NCI-H1417 (cell line): ENCODE data around the gene TEN1.
A peak's percentile ranks its signal among the peaks of the same experiment; 100 is the strongest.
"Not testable (repeated sequence)": the region's sequence is repeated elsewhere in the genome, so short reads cannot be mapped to it uniquely, and the experiment has no call there.

Experiments used
- DNase-seq, 3 experiments: peaks; one replicate each; lab custom pipeline; 2025; lab: John Stamatoyannopoulos, UW

TEN1 gene

GRCh38 chr17:75978938-75979704 is at the start of gene TEN1, which contains the start of gene ACOX1:
Gene TEN1 (plus strand): TSS chr17:75979240. CDS start chr17:75986193, 6,953 bp downstream.
Gene ACOX1 (minus strand): TSS chr17:75979166. CDS start chr17:75979073, 93 bp downstream.
- peak; percentile 96 to 98 (median 98) for DNase-seq

- DNase-seq: no peak
Observed at GRCh38 chr17:75931062-75931461, 48.0 kb upstream of the TEN1 start.

- no peak for DNase-seq
Observed at GRCh38 chr17:75932852-75933251, 46.2 kb upstream of the TEN1 start.

- DNase-seq: no peak
Observed at GRCh38 chr17:75933808-75934207, 45.2 kb upstream of the TEN1 start.

GRCh38 chr17:75937652-75938051 is 41.4 kb upstream of the TEN1 start:
- DNase-seq: no peak

GRCh38 chr17:75940727-75941441 is 38.2 kb upstream of the TEN1 start, which contains the start of gene FBF1:
Gene FBF1 (minus strand): TSS chr17:75941042. CDS start chr17:75938149, 2,893 bp downstream.
- peak; percentile 94 to 96 (median 95) for DNase-seq

GRCh38 chr17:75941442-75941819 is 37.6 kb upstream of the TEN1 start:
- DNase-seq: no peak

- no peak for DNase-seq
Observed at GRCh38 chr17:75942473-75942872, 36.6 kb upstream of the TEN1 start.

GRCh38 chr17:75943491-75943890 is 35.5 kb upstream of the TEN1 start:
- DNase-seq: no peak

- no peak for DNase-seq
Observed at GRCh38 chr17:75945211-75945610, 33.8 kb upstream of the TEN1 start.

- DNase-seq: no peak
Observed at GRCh38 chr17:75950421-75950820, 28.6 kb upstream of the TEN1 start.

- DNase-seq: no peak
Observed at GRCh38 chr17:75950855-75951554, 28.0 kb upstream of the TEN1 start.

- DNase-seq: no peak
Observed at GRCh38 chr17:75959051-75959838, 19.8 kb upstream of the TEN1 start.

- DNase-seq: no peak
Observed at GRCh38 chr17:75959839-75960511, 19.1 kb upstream of the TEN1 start.

GRCh38 chr17:75965468-75965867 is 13.6 kb upstream of the TEN1 start:
- DNase-seq: no peak

GRCh38 chr17:75969044-75969443 is 10.0 kb upstream of the TEN1 start:
- DNase-seq: not testable (repeated sequence)

- no peak for DNase-seq
Observed at GRCh38 chr17:75970011-75970523, 9.0 kb upstream of the TEN1 start.

GRCh38 chr17:75970626-75971025 is 8.4 kb upstream of the TEN1 start:
- DNase-seq: no peak

- not testable (repeated sequence) for DNase-seq
Observed at GRCh38 chr17:75975187-75975586, 3.9 kb upstream of the TEN1 start.

GRCh38 chr17:75975757-75976174 is 3.3 kb upstream of the TEN1 start:
- no peak for DNase-seq
